PC-9 (cell line): Measurements from ENCODE around the gene ZDHHC14.

Experiments used
- CTCF ChIP-seq: fragments of 200-600 bp; sonication (generic); conservative IDR thresholded peaks from 2 replicates; pipeline ENCODE4 v1.6.1; 2017; ENCODE audit warnings: mixed run types, antibody characterized with exemption, mild to moderate bottlenecking, moderate library complexity
- EZH2 ChIP-seq: fragments of 200-600 bp; sonication (generic); IDR thresholded peaks from 2 replicates; pipeline ENCODE4 v1.8.0; 2017; ENCODE audit warnings: antibody characterized with exemption, low read depth

GRCh38 chr6:157493173-157493572, 112.2 kb downstream of the ZDHHC14 start:
- no peak for TF ChIP-seq CTCF
- no peak for TF ChIP-seq EZH2
